Kidney glomerular epithelial cell (primary cell): ENCODE results near the gene NEB.

Experiments
- DNase-seq: peaks from one replicate; lab custom pipeline; 2025; lab: John Stamatoyannopoulos, UW

Gene NEB

GRCh38 chr2:151733771-151734672 is at the start of gene NEB:
Gene NEB (minus strand): TSS chr2:151734476. CDS start chr2:151733156, 1,320 bp downstream.
- DNase-seq: no peak

GRCh38 chr2:151783133-151783520 is 48.9 kb upstream of the NEB start:
- no peak for DNase-seq

GRCh38 chr2:151782378-151783132 is 48.3 kb upstream of the NEB start:
- DNase-seq: no peak

- DNase-seq: no peak
These were observed 47.4 kb upstream of the NEB start for GRCh38 chr2:151781642-151782041.

- DNase-seq: no peak
These were observed 46.7 kb upstream of the NEB start for GRCh38 chr2:151780938-151781337.

- no peak for DNase-seq
These were observed 43.7 kb upstream of the NEB start for GRCh38 chr2:151777935-151778334.

- DNase-seq: no peak
These were observed 43.2 kb upstream of the NEB start for GRCh38 chr2:151777487-151777886.

- DNase-seq: no peak
These were observed 42.1 kb upstream of the NEB start for GRCh38 chr2:151776367-151776766.

GRCh38 chr2:151775057-151775740 is 40.9 kb upstream of the NEB start:
- DNase-seq: peak; percentile 40

GRCh38 chr2:151774506-151774905 is 40.2 kb upstream of the NEB start:
- peak; percentile 79 for DNase-seq

GRCh38 chr2:151771599-151772358 is 37.5 kb upstream of the NEB start:
- no peak for DNase-seq

GRCh38 chr2:151770995-151771394 is 36.7 kb upstream of the NEB start:
- no peak for DNase-seq

- DNase-seq: no peak
These were observed 35.3 kb upstream of the NEB start for GRCh38 chr2:151769606-151770005.

- DNase-seq: no peak
These were observed 33.3 kb upstream of the NEB start for GRCh38 chr2:151767536-151767935.

GRCh38 chr2:151766437-151767153 is 32.3 kb upstream of the NEB start:
- DNase-seq: no peak

GRCh38 chr2:151765760-151766410 is 31.6 kb upstream of the NEB start:
- no peak for DNase-seq

GRCh38 chr2:151762694-151763093 is 28.4 kb upstream of the NEB start:
- DNase-seq: no peak

GRCh38 chr2:151761687-151762086 is 27.4 kb upstream of the NEB start:
- DNase-seq: no peak

GRCh38 chr2:151761193-151761592 is 26.9 kb upstream of the NEB start:
- DNase-seq: no peak

GRCh38 chr2:151760139-151760650 is 25.9 kb upstream of the NEB start:
- DNase-seq: peak; percentile 1
